ENCODE results near the gene PRRG2. TPM values are rescaled to one million over a fixed set of nuclear protein-coding genes. Genes with fewer than 3 reads are reported as not detected.
A peak's percentile ranks its signal among the peaks of the same experiment; 100 is the strongest.

PRRG2 gene
- total and polyA plus RNA-seq, 2 experiments from 2014 or later, result 2.0 to 3.8 TPM

DNA sequence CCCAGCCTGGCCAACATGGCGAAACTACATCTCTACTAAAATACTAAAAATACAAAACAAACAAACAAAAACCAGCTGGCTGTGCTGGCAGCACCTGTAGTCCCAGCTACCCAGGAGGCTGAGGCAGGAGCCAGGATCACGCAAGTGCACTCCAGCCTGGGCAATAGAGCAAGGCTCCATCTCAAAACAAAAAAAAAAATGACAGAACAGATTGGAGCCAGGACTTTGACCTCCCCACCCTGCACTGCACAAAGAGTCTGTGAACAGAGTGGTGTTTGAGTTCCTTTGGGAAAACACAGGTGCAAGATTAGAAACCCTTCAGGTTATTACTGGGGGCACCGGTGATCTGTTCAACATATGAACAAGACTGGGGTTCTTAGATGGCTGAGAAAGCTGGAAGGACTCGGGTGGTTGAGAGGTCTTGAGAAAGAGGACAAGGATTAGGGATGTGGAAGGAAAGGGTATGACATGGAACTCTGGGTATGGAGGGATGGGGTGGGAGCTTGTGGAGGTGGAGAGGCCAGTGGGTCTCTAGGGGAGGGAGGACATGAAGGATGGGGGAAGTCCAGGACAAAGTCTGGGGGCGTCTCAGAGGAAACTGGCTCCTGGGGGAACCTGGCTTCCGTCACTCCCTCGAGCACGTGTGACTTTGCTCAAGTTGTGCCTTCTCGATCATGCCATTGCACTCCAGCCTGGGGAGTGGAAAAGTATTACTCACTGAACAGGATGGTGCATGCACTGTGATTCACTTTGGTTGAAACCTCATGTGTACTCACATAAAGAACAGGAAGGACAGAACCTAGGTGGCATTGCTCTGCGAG lies 27.5 kb upstream of the PRRG2 start (continued):
- no peak for TF ChIP-seq REST (IDR thresholded peaks at IDR 0.05; ENCODE audit: unreplicated experiment)
- TF ChIP-seq, protein P1, sequence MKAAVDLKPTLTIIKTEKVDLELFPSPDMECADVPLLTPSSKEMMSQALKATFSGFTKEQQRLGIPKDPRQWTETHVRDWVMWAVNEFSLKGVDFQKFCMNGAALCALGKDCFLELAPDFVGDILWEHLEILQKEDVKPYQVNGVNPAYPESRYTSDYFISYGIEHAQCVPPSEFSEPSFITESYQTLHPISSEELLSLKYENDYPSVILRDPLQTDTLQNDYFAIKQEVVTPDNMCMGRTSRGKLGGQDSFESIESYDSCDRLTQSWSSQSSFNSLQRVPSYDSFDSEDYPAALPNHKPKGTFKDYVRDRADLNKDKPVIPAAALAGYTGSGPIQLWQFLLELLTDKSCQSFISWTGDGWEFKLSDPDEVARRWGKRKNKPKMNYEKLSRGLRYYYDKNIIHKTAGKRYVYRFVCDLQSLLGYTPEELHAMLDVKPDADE (IDR thresholded peaks at IDR 0.05), result no peak

DNA sequence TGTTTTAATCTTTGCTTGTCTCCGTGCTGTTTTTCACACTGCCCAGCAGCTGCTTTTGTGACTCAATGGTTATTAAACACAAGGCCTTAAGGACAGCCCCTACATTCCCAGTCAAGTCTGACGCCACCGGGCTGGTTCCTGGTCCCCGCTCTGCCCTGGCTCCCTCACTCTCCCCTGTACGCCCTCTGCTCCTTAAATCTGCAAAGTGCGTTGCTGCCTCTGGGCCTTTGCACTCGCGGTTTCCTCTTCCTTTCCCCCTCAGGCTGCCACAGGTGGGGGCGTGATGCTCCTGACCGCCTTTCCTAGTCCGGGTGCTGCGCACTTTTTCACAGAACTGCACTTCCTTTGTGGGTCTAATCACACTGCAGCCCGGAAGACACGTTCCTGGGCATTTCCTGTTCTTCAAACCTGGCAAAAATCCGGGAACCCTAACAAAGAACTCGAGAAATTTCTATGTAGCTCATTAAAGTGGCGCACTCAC lies 26.4 kb upstream of the PRRG2 start:
- Histone ChIP-seq H3K27me3 (ENCODE audit: insufficient read depth) (no peaks in the 10 kb centered on the region), H3K79me2 (replicated peaks; ENCODE audit: insufficient read depth) (no peaks in the 10 kb centered on the region), H3K4me1 (ENCODE audit: insufficient read depth) (peaks cover 10% of the 10 kb centered on the region; the same call in 1 of the 2 replicates), H2AFZ (no peak overlapping the region), H3K4me3 (no peak overlapping the region), H4K20me1 (replicated peaks; ENCODE audit: insufficient read depth) (no peaks in the 10 kb centered on the region), H3K9me2 (ENCODE audit: insufficient read depth) (no peaks in the 10 kb centered on the region), H3K36me3 (ENCODE audit: insufficient read depth) (no peaks in the 10 kb centered on the region; the same call in 1 of the 2 replicates), H3K4me2 (no peak overlapping the region), H3F3A (replicated peaks; ENCODE audit: low read depth) (peaks cover 28% of the 10 kb centered on the region), H3K27ac (ENCODE audit: low read depth) (peak overlapping the region; percentile 19; the same call in 1 of the 2 replicates)
- peaks cover 19% of the 10 kb centered on the region for H3K27me3 Mint-ChIP-seq (ENCODE audit: insufficient read depth, low read depth, poor library complexity)
- H3K27ac Mint-ChIP-seq, result no peak overlapping the region; the same call in 1 of the 2 replicates
- no peak for DNase-seq (ENCODE audit: low spot score)
- no peak for ATAC-seq
- no peaks in the 10 kb centered on the region for H3K9me3 Mint-ChIP-seq
- no peak overlapping the region; the same call in 2 of the 3 replicates for H3K4me3 Mint-ChIP-seq
- peaks cover 8% of the 10 kb centered on the region for H3K4me1 Mint-ChIP-seq
- peaks cover 47% of the 10 kb centered on the region for H3K36me3 Mint-ChIP-seq (ENCODE audit: low read depth)
- TF ChIP-seq ZNF331 (CRISPR knock-in tag; IDR thresholded peaks at IDR 0.05; ENCODE audit: low read depth) (no peak), CTCF (conservative IDR thresholded peaks at IDR 0.05; ENCODE audit: low read depth in 2 of 2) (no peak), REST (IDR thresholded peaks at IDR 0.05; ENCODE audit: unreplicated experiment) (no peak)
- TF ChIP-seq, protein P2, sequence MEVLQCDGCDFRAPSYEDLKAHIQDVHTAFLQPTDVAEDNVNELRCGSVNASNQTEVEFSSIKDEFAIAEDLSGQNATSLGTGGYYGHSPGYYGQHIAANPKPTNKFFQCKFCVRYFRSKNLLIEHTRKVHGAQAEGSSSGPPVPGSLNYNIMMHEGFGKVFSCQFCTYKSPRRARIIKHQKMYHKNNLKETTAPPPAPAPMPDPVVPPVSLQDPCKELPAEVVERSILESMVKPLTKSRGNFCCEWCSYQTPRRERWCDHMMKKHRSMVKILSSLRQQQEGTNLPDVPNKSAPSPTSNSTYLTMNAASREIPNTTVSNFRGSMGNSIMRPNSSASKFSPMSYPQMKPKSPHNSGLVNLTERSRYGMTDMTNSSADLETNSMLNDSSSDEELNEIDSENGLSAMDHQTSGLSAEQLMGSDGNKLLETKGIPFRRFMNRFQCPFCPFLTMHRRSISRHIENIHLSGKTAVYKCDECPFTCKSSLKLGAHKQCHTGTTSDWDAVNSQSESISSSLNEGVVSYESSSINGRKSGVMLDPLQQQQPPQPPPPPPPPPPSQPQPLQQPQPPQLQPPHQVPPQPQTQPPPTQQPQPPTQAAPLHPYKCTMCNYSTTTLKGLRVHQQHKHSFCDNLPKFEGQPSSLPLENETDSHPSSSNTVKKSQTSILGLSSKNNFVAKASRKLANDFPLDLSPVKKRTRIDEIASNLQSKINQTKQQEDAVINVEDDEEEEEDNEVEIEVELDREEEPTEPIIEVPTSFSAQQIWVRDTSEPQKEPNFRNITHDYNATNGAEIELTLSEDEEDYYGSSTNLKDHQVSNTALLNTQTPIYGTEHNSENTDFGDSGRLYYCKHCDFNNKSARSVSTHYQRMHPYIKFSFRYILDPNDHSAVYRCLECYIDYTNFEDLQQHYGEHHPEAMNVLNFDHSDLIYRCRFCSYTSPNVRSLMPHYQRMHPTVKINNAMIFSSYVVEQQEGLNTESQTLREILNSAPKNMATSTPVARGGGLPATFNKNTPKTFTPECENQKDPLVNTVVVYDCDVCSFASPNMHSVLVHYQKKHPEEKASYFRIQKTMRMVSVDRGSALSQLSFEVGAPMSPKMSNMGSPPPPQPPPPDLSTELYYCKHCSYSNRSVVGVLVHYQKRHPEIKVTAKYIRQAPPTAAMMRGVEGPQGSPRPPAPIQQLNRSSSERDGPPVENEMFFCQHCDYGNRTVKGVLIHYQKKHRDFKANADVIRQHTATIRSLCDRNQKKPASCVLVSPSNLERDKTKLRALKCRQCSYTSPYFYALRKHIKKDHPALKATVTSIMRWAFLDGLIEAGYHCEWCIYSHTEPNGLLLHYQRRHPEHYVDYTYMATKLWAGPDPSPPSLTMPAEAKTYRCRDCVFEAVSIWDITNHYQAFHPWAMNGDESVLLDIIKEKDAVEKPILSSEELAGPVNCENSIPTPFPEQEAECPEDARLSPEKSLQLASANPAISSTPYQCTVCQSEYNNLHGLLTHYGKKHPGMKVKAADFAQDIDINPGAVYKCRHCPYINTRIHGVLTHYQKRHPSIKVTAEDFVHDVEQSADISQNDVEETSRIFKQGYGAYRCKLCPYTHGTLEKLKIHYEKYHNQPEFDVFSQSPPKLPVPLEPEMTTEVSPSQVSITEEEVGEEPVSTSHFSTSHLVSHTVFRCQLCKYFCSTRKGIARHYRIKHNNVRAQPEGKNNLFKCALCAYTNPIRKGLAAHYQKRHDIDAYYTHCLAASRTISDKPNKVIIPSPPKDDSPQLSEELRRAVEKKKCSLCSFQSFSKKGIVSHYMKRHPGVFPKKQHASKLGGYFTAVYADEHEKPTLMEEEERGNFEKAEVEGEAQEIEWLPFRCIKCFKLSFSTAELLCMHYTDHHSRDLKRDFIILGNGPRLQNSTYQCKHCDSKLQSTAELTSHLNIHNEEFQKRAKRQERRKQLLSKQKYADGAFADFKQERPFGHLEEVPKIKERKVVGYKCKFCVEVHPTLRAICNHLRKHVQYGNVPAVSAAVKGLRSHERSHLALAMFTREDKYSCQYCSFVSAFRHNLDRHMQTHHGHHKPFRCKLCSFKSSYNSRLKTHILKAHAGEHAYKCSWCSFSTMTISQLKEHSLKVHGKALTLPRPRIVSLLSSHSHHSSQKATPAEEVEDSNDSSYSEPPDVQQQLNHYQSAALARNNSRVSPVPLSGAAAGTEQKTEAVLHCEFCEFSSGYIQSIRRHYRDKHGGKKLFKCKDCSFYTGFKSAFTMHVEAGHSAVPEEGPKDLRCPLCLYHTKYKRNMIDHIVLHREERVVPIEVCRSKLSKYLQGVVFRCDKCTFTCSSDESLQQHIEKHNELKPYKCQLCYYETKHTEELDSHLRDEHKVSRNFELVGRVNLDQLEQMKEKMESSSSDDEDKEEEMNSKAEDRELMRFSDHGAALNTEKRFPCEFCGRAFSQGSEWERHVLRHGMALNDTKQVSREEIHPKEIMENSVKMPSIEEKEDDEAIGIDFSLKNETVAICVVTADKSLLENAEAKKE (CRISPR knock-in tag; IDR thresholded peaks at IDR 0.05), result no peak
